HG03175 (cell line): ENCODE measurements around the gene DPP7.
"Not testable (repeated sequence)": the region's sequence is repeated elsewhere in the genome, so short reads cannot be mapped to it uniquely, and the experiment has no call there.

Experiments
- ATAC-seq: cut with Tn5 transposase; IDR thresholded peaks from one replicate; pipeline ENCODE4 v1.9.1; 2021; ENCODE audit warnings: mild to moderate bottlenecking, moderate library complexity; ENCODE audit not compliant: unreplicated experiment

Gene DPP7

DNA sequence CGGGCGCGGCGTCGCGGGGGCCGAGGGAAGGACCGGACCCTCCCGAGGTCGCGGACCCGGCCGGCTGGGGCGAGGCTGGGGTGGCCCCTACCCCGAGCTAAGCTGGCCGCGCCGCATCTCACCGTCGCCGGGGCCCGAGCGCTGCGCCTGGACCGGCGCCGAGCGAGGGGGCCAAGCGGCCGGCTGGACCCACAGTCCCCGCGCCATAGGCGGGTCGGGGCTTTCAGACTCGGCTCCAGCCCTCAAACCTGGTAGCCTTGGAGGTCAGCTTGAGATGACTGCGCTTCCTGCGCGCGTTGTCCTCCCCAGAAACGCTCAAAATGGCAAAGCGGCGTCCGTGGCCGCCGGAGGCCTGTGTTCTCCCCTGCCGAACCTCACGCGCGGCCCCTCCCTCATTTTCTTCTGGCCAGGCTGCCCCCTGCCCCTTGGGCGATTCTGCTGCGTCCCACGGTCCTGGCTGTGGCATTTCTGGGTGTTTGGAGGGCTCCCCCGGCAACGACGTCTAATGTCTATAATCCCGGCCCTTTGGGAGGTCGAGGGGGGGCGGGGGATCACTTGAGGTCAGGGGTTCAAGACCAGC lies 15.7 kb upstream of the DPP7 start:
- no peak for ATAC-seq

DNA sequence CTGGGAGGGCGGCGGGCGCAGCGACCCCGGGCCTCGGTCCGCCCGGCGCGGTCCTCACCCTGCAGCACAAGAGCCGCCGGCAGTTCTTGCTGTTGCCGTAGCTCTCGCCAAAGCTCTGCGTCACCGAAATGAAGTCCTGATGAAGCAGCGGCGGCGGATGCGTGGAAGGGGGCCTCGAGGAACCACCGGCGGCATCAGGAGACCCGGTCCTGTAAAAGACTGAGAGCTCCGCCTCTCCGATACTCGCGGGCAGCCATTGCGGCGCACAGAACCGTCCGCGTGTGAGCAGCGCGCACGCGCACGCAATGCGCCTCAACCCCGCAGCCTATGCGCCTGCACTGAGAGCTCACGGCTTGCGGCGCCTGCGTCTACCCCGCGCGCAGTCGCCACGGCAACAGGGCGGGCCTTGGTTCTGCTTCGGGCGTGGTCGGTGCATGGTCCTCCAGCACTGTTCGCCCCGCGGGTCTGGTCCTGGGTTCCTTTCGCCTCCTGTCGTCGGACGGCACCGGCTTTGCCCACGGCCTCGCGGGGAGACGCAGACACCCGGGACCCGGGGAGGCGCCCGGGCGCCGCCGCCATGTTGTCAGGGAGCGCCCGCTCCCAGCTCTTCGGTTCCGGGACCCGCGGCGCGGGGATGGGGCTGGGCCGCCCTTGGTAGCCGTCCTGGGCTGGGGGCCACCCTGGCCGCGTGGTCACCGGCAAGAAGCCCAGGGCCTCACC lies 15.1 kb upstream of the DPP7 start:
- peak; percentile 81 for ATAC-seq

DNA sequence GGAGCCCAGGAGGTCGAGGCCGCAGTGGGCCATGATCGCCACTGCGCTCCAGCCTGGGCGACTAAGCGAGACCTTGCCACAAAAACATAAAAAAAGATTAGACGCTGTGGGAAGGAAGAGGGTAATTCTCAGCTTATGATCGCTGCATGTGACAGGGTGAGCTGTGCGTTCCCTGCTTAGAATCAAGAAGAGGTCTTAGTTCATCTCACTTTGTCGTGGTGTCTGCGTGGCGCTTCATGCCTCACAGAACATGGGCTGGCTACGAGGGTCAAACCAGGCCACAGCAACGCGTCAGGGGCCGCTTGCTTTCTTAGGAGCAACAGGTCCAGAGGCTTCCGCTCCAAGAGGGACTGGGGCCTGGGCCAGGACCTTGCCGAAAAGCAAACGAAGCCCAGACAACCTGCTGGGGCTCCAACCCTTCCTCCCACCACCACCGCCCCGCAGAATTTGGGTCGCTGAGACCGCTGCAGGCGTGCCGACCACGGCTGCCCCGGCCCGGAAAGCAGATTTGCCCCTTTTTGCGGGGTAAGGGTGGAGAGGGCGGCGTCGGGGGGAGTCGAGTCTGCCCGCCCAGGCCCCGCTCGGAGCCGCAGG lies 14.4 kb upstream of the DPP7 start:
- ATAC-seq, result peak; percentile 8

DNA sequence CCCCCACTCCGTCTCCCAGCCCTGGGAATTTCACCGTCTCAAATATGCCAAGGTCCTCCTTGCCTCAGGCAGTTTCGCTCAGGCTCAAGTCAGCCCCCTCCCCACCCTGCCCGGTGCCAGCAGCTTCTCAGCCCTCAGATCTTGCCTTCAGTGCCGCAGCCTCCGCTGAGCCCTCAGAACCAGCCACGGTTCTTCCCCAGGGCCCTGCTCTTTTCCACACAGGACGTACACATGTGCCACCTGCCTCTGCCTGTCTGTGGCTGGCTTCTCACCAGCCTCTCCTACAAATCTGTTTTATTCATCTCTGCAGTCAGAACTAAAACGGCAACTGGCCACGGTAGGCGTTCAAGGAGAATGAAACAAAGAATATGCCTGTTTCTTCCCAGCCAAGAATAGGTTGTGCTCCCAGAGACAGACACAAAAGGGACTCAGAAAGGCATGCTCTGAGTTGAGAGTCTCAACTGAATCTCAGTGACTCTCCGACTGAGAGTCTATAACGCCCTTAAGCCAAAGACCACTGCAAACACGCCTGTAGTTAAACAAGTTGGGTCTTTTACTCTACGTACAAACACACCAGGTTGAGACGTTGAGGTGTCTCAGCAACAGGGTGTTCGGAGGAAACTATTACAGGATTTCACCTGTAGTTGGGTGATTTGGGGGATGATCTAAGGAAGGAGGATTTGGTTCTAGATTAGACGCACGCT lies 13.8 kb upstream of the DPP7 start:
- ATAC-seq, result no peak

DNA sequence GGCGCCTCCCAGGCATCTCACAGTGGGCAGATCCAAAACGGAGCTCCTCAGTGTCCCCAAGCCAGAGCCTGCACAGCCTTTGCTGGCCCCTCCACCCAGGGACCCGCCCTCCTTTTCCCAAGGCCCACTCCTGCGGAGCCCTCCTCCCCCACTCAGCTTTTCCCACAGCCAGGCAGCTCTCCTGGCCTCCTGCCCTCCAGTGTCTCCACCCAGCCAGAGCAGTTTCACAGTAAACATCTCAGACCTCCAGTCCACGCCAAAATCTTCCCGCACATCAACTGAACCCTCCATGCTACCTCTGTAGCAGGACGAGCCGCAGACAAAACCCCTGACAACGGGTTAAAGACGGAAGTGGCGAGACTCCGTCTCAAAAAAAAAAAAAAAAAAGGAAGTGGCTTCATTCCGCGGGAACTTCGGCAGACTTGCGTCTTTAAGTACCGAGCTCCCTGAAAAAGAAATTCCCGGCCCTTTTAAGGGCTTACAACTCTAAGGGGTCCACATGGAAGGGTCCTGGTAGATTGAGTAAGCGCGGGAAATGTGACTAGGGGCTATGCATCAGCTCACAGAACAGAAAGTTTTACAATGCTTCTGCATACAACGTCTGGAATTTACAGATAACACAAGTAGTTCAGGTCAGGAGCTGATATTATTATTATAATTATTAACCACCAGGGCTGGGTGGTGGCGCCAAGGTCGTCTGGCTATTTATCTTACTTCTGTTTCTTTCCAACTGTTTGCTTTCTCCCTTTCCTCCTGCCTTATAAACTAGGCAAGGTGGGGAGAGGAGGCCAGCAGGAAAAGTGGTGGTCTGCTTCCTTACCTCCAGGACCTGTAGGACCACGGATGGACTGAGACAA lies 13.0 kb upstream of the DPP7 start:
- ATAC-seq, result no peak

DNA sequence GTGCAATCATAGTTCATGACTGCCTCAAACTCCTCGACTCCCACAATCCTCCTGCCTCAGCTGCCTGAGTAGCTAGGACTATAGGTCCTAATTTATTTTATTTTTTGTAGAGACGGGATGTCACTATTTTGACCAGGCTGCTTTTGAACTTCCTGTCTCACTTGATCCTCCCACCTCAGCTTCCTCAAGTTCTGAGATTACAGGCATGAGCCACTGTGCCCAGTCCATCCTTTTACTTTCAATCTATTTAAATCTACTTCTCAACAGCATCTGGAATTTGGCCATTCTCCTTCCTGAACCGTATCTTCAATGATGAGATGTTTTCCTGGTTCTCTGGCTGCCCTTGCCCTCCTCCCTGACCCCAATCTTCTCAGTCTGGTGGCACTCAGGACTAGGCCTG lies 12.3 kb upstream of the DPP7 start:
- ATAC-seq, result no peak

DNA sequence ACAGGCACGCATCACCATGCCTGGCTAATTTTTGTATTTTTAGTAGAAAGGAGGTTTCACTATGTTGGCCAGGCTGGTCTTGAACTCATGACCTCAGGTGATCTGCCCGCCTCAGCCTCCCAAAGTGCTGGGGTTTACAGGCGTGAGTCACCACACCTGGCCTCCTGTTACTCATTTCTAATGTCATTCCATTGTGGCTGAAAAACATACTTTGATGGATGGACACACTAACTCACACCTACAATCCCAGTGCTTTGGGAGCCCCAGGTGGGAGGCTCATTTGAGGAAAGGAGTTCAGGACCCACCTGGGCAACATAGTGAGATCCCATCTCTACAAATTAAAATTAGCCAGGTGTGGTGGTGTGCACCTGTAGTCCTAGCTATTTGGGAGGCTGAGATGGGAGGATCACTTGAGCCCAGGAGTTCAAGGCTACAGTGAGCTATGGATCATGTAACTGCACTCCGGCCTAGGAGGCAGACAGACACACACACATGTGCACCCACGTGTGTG lies 9.5 kb upstream of the DPP7 start:
- not testable (repeated sequence) for ATAC-seq

DNA sequence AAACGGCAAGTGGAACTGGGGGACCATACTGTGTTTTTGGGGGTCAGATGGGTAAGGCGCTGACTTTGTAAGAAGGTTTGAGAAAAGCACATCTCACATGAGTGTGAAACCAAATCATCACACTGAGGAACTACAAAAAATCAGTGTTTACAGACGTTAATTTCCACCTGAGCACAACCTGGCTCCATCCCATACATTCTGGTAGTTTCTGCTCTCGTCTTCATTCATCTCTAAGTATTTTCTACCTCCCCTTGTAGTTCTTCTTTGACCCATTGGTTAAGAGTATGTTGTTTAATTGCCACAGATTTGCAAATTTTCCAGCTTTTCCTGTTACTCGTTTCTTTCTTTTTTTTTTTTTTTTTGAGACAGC lies 8.9 kb upstream of the DPP7 start:
- ATAC-seq, result peak; percentile 48

DNA sequence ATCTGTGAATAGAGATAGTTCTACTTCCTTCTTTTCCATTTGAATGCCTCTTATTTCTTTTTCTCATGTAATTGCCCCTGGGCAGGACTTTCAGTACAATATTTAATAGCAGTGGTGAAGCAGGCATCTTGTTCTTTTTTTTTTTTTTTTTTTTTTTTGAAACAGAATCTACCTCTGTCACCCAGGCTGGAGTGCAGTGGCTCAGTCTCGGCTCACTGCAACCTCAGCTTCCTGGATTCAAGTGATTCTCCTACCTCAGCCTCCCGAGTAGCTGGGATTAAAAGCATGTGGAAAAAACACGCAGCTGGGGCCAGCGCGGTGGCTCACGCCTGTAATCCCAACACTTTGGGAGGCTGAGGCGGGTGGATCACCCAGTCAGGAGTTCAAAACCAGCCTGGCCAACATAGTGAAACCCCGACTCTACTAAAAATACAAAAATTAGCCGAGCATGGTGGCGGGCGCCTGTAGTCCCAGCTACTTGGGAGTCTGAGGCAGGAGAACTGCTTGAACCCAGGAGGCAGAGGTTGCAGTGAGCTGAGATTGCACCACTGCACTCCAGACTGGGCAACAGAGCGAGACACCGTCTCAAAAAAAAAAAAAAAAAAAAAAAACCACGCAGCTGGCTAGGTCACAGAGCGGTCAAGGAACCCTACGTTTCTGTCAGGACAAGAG lies 8.4 kb upstream of the DPP7 start:
- not testable (repeated sequence) for ATAC-seq

DNA sequence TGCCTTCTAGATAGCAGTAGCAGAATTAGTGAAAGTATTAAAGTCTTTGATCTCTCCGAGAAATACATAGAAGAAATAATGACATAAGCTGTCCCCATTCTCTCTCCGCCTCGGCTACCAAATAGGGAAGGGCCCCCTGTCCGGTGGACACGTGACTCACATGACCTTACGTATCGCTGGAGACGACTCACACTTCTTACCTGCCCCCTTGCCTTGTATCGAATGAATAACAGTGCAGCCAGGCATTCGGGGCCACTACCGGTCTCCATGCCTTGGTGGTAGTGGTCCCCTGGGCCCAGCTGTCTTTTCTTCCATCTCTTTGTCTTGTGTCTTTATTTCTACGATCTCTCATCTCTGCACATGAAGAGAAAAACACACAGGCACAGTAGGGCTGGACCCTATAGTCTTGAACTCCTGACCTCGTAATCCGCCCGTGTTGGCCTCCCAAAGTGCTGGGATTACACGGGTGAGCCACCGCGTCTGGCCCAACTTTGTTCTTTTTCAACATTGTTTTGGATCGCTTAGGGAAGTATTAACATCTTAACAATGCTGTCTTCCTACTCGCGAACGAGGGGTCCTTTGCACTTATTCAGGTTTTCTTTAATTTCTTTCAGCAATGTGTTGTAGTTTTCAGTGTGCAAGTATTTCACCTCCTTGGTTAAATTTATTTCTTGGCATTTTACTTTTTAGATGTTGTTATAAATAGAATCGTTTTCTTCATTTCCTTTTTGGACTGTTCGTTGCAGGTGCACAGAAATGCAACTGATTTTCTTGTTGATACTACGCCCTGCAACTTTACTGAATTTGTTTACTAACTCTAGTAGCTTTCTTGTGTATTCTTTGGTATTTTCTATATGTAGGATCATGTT lies 7.6 kb upstream of the DPP7 start:
- not testable (repeated sequence) for ATAC-seq

DNA sequence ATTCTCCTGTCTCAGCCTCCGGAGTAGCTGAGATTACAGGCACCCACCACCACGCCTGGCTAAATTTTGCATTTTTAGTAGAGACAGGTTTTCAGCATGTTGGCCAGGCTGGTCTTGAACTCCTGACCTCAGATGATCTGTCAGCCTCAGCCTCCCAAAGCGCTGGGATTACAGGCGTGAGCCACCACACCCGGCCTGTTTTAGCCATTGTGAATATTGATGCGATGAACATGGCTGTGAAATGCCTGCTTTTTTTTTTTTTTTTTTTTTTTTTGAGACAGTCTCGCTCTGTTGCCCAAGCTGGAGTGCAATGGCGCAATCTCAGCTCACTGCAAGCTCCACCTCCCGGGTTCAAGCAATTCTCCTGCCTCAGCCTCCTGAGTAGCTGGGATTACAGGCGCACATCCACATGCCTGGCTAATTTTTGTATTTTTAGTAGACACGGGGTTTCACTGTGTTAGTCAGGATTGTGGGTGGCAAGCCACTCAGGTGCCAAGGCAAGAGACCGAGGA lies 3.6 kb upstream of the DPP7 start:
- ATAC-seq, result not testable (repeated sequence)

DNA sequence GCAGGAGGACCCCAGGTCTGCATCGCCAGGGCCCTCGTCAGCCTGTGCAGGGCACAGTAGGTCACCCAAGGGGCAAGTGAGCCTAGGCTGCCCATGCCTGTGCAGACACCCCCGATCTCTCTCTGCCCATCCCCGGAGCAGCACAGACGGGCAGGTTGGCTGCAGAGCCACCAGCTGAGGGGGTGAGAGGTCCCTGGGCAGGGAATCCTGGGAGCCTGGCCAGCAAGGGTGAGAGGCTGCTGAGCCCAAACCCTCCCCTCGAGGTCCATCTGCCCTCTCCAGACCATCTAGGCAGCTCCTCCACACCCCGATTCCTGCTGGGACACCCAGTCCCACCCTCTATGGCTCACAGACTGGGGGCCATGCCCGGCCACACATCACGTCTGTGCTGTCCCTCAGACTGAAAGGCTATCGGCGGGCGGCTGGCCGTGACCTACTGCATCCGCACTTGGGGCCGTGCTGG lies 2.8 kb upstream of the DPP7 start:
- ATAC-seq, result no peak

DNA sequence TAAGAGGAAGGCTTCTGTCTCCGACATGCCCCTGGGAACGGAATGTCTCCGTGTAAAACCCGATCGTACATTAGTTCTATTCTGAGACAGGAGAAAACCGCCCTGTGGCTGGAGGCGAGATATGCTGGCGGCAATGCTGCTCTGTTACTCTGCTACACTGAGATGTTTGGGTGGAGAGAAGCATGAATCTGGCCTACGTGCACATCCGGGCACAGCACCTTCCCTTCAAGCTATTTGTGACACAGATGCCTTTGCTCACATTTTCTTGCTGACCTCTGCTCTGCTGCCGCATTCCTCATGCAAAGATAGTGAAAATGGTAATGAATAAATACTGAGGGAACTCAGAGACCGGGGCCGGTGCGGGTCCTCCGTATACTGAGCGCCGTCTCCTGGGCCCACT lies 2.2 kb upstream of the DPP7 start:
- no peak for ATAC-seq

DNA sequence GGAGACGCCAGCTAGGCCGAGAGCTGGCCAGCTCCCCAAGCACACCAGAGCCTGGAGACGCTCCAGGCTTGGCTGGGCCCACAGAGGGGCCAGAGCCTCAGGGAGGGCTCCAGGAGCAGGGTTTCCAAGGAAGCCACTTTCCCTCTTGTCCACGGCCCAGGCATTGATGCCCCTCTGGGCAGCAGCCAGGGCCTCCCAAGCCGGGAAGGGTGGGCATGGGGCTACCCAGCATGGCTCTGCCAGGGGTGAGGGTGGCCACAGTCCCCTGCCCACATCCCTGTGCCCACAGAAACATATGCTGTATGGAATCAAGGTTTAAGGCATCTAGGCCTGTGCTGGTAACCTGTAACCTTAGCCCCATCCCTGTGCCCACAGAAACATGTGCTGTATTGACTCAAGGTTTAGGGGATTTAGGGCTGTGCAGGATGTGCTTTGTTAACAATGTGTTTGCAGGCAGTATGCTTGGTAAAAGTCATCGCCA lies 1.5 kb upstream of the DPP7 start:
- ATAC-seq, result no peak

DNA sequence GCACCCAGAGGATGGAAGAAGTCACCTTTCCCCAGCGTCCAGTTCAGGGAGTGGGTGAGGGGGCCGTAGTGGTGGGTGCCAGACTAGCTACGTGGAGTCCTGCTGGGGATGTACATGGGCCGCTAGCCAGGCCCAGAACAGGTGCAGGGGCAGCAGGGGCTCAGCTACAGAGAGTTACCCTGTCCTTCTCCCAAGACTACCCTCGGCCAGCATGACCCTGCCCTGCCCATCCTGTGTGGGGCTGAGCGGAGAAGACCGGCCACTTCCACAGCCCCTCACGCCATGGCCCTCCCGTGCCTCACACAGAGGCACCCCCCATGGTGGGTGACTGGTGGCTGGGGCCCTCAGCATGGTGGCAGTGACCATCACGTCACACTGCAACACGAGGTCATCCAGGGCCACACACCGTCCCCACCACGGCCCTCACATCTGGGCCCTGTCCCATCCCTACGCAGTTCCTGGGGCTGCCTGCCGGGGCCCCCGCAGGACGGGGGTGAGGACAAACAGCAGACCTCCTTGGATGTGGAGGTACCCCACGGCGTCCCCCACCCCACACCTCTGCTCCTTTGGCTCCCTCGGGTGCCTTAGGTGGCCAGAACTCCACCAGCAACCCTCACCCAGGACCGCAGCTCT lies 977 bp upstream of the DPP7 start:
- ATAC-seq, result no peak

DNA sequence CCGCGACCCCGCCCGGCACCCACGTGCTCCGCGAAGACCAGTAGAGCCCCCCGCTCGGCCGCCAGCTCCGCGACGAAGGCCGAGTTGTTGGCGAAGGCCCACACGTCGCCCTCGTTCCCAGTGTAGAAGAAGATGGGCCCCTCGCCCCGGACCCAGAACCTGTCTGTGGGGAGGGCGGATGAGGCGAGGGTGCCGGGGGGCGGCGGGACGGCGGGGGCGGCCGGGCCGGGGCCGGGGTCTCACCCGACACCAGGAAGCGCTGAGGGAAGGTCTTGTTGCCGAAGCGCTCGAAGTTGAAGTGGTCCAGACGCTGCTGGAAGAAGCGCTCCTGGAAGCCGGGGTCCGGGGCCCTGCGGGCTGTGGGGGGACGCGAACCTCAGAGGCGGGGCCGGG lies 317 bp downstream of the DPP7 start:
- ATAC-seq, result peak; percentile 25

DNA sequence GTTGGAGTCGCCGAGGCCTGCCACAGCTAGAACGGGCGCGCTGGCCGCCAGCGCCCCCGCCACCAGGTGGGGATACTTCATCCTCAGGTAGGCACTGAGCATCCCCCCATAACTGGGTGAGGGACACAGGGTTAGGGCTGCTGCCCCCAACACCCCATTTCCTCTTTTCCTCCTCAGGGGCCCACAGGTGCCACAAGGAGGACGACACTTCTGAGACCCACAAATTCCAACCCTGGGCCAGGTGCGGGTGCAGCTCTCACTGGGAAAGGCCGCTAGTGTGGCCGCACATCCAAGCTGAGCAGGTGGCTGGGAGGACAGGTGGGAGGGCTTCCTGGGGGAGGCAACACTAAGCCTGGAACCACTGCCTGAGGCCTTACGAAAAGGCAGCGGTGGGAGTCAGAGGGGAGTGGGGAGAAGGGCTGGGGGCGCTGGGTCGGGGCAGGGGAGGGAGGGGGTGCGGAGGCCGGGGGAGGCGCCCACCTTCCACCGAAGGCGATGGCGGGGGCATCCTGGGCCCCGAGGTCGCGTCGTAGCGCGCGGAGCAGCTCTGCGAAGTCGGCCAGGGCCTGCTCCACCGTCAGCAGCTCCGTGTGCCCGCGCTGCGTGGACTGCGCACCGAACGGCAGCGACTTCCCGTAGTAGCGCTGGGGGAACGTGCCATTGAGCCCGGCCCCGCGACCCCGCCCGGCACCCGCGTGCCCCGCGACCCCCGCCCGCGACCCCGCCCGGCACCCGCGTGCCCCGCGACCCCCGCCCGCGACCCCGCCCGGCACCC lies 961 bp downstream of the DPP7 start:
- ATAC-seq, result no peak
